DOHH2 (cell line): ENCODE data around the gene SH3RF3.

Experiments
- H3F3A ChIP-seq: fragments of 200-600 bp; sonication (generic), shearing (Covaris generic); 2 replicates; pipeline ENCODE4 v1.6.0; 2016; ENCODE audit warnings: antibody characterized with exemption, mild to moderate bottlenecking; ENCODE audit not compliant: control insufficient read depth, insufficient read depth
- H3K27ac ChIP-seq: fragments of 200-600 bp; sonication (generic); 2 replicates; pipeline ENCODE4 v1.5.1; 2014; ENCODE audit warnings: low read depth, mild to moderate bottlenecking, low read length, moderate library complexity
- H3K27me3 ChIP-seq: fragments of 200-600 bp; sonication (generic); 2 replicates; pipeline ENCODE4 v1.6.1; 2014; ENCODE audit warnings: mild to moderate bottlenecking, low read length, mixed read lengths; ENCODE audit not compliant: control insufficient read depth
- H3K36me3 ChIP-seq: fragments of 200-600 bp; sonication (generic); 2 replicates; pipeline ENCODE4 v1.6.1; 2014; ENCODE audit warnings: mild to moderate bottlenecking, low read length, moderate library complexity, mixed read lengths; ENCODE audit not compliant: control insufficient read depth
- H3K4me1 ChIP-seq: fragments of 200-600 bp; sonication (generic); 2 replicates; pipeline ENCODE4 v1.6.1; 2014; ENCODE audit warnings: mild to moderate bottlenecking, low read length, mixed read lengths; ENCODE audit not compliant: control insufficient read depth
- H3K4me2 ChIP-seq: fragments of 200-600 bp; sonication (generic); 2 replicates; pipeline ENCODE4 v1.6.0; 2014; ENCODE audit warnings: mild to moderate bottlenecking, low read length, moderate library complexity
- H3K4me3 ChIP-seq: fragments of 200-600 bp; sonication (generic); 2 replicates; pipeline ENCODE4 v1.5.1; 2014; ENCODE audit warnings: mild to moderate bottlenecking, low read length, mixed read lengths
- H3K79me2 ChIP-seq: fragments of 200-600 bp; sonication (generic); 2 replicates; pipeline ENCODE4 v1.6.1; 2014; ENCODE audit warnings: mild to moderate bottlenecking, low read length, mixed read lengths; ENCODE audit not compliant: control insufficient read depth
- H3K9me2 ChIP-seq: fragments of 200-600 bp; sonication (generic); replicated peaks from 2 replicates; pipeline ENCODE4 v1.6.1; 2014; ENCODE audit warnings: mild to moderate bottlenecking, low read length, mixed read lengths; ENCODE audit not compliant: control insufficient read depth
- H3K9me3 ChIP-seq: fragments of 200-600 bp; sonication (generic); 2 replicates; pipeline ENCODE4 v1.6.1; 2014; ENCODE audit warnings: antibody characterized with exemption, low read length, mixed read lengths; ENCODE audit not compliant: control insufficient read depth, insufficient read depth
- H4K20me1 ChIP-seq: fragments of 200-600 bp; sonication (generic); 2 replicates; pipeline ENCODE4 v1.6.0; 2014; ENCODE audit warnings: low read depth, mild to moderate bottlenecking, antibody characterized with exemption, low read length, moderate library complexity; ENCODE audit not compliant: control insufficient read depth, insufficient read depth
- CTCF ChIP-seq: fragments of 200-600 bp; sonication (generic); IDR thresholded peaks from one replicate; pipeline ENCODE4 v1.5.1; 2014; ENCODE audit warnings: antibody characterized with exemption, mild to moderate bottlenecking, low read depth, low read length; ENCODE audit not compliant: poor library complexity, severe bottlenecking
- EZH2phosphoT487 ChIP-seq: fragments of 200-600 bp; sonication (generic); IDR thresholded peaks from 2 replicates; pipeline ENCODE4 v1.6.1; 2017; ENCODE audit warnings: borderline replicate concordance, mild to moderate bottlenecking, antibody characterized with exemption, low read length, moderate library complexity, mixed read lengths

SH3RF3 gene

DNA sequence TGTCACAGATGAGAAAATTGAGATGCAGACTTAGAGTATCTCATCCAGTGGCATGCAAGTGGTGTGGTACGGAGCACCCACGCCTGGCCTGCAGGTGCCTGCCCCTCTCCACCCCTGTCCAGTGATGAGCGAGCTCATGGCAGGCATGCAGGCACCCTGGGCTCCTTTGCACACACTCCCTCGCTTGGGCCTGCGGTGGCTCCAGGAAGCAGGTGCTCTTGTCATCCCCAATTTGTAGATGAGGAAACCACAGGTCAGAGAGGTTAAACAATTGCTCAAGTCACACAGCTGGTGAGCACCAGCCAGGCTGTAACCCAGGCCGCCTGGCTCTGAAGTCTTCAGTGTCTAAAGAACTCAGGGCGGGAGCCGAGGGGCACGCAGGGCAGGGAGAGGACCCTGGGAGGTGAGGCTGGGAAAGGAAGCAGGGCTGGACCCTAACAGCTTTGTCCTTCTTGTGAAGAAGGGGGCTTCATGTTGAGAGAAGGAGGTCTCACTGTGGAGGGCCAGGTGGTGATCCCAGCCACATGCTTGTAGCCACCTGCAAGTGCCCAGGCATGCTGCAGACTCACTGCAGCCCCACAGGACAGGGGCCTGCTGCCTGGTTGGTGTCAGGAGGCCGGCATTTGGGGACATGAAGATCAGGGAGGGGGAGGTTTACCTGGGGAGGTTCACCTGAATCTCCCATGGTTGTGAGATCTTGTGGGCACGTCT is 166.2 kb downstream of the SH3RF3 start:
- TF ChIP-seq CTCF = no peak
- TF ChIP-seq EZH2phosphoT487 = no peak
- Histone ChIP-seq H4K20me1 (no peaks in the 10 kb centered on the region), H3K27me3 (no peaks in the 10 kb centered on the region), H3K36me3 (no peaks in the 10 kb centered on the region), H3K79me2 (no peaks in the 10 kb centered on the region), H3K4me1 (no peaks in the 10 kb centered on the region), H3F3A (no peaks in the 10 kb centered on the region), H3K4me2 (no peak overlapping the region), H3K9me2 (no peaks in the 10 kb centered on the region), H3K9me3 (no peaks in the 10 kb centered on the region), H3K27ac (no peak overlapping the region), H3K4me3 (no peak overlapping the region)

GRCh38 chr2:109295781-109296117 is 166.7 kb downstream of the SH3RF3 start:
- no peaks in the 10 kb centered on the region for H4K20me1 ChIP-seq
- H3K27ac ChIP-seq = no peak overlapping the region
- H3K4me2 ChIP-seq = no peak overlapping the region
- no peaks in the 10 kb centered on the region for H3K4me1 ChIP-seq
- no peaks in the 10 kb centered on the region for H3K9me3 ChIP-seq
- H3K9me2 ChIP-seq = no peaks in the 10 kb centered on the region
- no peaks in the 10 kb centered on the region for H3K27me3 ChIP-seq
- no peaks in the 10 kb centered on the region for H3K79me2 ChIP-seq
- no peak for TF ChIP-seq CTCF
- no peak for TF ChIP-seq EZH2phosphoT487
- no peak overlapping the region for H3K4me3 ChIP-seq
- no peaks in the 10 kb centered on the region for H3F3A ChIP-seq
- no peaks in the 10 kb centered on the region for H3K36me3 ChIP-seq

DNA sequence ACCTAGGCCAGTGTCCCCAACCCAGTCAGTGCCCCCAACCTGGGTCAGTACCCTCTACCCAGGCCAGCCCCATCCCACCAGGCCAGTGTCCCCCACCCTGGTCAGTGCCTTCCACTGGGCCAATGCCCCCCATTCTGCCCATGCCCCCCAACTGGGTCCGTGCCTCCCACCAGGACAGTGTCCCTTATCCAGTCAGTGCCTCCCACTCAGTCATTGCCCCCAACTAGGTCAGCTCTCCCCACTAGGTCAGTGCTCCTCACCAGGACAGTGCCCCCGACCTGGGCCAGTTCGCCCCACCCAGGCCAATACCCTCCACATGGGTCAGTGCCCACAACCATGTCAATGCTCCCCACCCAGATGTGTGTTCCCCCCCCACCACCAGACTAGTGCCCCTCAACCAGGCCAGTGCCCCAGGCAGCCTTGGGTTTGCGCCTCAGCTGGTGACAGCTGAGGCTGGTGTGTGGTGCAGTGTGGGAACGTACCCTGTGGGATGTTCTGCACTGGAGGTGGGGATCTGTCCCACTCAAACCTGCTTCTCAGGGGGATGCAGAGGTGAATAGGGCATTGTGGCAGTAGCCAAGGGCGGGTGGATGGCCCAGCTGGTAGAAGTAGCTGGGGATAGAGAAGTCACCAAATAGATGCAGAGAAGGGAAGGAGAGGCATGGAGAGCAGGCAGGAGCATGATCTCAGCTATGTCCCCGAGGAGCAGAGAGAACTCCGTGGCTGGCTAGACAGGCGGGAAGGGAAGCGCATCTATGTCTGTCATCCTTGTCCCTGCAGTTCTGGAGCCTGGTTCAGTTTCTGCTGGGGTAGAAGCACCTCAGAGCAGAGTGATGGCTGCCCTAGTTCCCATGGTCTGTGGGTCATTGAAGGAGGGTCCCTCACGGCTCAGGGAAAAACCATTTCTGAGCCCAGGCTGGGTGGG is 168.8 kb downstream of the SH3RF3 start:
- H4K20me1 ChIP-seq = no peaks in the 10 kb centered on the region
- H3K9me3 ChIP-seq = no peaks in the 10 kb centered on the region
- H3K9me2 ChIP-seq = no peaks in the 10 kb centered on the region
- no peak overlapping the region for H3K4me2 ChIP-seq
- no peaks in the 10 kb centered on the region for H3K27me3 ChIP-seq
- H3K27ac ChIP-seq = no peak overlapping the region
- no peaks in the 10 kb centered on the region for H3K36me3 ChIP-seq
- TF ChIP-seq CTCF (no peak), EZH2phosphoT487 (no peak)
- no peaks in the 10 kb centered on the region for H3K4me1 ChIP-seq
- H3F3A ChIP-seq = no peaks in the 10 kb centered on the region
- H3K79me2 ChIP-seq = no peaks in the 10 kb centered on the region
- H3K4me3 ChIP-seq = no peak overlapping the region
